NCI-H2171 treated with DMSO at 0.1 percent for 48 hours (cell line): Measurements from ENCODE around the gene PCGF1.
A peak's percentile ranks its signal among the peaks of the same experiment; 100 is the strongest.

ENCODE experiments used
- DNase-seq: peaks from one replicate; lab custom pipeline; 2025; lab: John Stamatoyannopoulos, UW

Gene PCGF1

DNA sequence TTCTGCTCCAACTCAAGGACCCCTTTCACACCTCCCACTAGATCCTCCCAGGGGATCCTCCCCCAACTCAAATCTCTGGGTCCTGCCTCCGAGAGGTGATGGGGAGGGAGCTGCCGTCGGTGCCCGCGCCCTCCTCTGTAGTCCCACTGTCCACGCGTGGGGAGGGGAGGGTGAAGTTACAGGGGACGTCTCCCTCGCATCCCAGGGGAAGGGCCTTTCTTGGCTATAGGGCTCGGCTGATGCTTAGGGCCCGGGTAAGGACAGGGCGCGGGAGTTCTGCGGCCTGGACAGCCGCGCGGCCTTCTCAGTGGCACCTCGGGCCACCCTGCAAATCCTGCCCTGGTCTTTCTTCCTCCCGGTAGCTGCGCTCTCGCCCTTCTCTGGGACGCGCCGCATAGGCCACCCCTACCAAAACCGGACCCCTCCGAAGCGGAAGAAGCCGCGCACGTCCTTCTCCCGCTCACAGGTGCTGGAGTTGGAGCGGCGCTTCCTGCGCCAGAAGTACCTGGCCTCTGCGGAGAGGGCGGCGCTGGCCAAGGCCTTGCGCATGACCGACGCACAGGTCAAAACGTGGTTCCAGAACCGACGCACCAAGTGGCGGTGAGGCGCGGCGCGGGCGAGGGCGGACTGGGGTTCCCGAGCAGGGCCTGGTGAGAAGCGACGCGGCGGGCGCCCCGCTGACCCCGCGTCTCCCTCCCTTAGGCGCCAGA, 7.9 kb upstream of the PCGF1 start:
- no peak for DNase-seq

DNA sequence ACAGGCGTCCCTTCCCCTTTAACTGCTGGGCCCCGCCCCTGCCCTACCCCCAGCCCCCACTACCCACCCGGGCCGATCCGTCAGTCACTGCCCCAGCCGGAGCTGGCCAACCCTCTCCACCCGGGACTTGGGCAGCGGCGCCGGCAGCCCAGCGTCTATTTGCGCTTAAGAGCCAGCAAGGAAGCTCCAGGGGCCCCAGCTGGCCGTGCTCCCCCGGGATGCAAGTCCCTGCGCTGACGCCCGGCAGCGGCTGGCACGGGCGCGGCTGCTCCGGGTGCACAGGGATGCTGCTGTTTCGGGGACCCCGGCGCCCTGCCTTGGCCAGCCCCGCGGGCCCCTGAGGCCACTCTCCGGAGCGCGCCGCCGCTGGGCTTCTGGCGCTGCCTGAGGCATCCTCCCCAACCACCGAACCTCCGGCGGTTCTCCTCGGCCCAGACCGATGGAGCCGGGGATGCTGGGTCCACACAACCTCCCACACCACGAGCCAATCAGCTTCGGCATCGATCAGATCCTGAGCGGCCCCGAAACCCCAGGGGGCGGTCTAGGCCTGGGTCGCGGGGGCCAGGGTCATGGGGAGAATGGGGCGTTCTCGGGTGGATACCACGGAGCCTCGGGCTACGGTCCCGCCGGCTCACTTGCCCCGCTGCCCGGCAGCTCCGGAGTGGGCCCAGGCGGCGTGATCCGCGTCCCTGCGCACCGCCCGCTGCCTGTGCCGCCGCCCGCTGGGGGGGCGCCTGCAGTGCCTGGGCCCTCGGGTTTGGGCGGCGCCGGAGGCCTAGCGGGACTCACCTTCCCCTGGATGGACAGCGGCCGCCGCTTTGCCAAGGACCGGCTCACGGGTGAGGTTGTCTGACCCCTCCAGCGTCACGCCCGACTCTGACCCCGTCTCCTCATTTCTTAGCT, 7.1 kb upstream of the PCGF1 start, which contains the start of gene TLX2:
TLX2 (plus strand) TSS at position 83 of the 903 bp plus-strand sequence; CDS start at position 440, 357 bp downstream.
- DNase-seq: peak; percentile 20

- peak; percentile 30 for DNase-seq
These were observed 6.3 kb upstream of the PCGF1 start for GRCh38 chr2:74513605-74514367.

DNA sequence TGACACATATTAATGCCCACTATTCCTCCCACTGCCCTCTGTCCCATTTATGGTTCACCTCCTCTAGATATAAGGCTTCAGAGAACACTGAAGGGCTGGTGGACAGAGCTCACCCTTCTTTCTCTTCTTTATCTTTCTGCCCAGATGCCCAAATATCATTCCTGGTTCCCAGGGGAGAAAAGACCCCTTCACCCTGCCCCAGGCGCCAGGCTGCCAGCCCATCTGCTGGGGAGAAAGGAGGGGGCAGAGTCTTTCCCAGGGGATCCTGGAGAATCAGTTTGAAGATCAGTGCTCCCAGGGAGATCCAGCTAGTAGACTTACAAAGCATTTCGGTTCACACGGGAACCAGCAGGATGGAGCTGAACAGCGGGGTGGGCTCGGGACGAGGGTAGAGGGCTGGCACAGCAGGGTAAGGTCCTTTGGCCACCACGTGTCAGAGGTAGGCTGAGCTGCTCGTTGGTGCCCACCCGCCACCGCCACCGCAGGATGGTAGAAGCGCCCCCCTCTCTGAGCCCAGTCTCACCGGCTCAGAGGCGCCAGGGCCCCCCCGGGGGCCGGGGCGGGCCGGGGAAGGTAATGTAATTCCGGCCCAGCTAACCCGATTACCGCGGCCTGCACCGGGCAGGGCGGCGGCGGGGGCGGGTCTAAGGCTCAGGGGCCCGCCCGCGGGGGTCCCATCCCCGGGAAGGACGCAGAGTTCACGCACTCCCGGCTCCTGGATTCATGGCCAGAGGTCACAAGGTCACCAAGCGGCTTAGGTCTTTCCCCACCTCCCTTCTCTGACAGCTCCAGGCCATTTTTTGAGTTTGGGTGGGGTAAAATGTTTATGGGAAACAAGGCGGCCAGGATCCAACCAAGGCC, 5.5 kb upstream of the PCGF1 start:
- peak; percentile 42 for DNase-seq

- no peak for DNase-seq
These were observed 3.9 kb upstream of the PCGF1 start for GRCh38 chr2:74511104-74511989.

GRCh38 chr2:74510272-74510671, 2.8 kb upstream of the PCGF1 start:
- DNase-seq: no peak

DNA sequence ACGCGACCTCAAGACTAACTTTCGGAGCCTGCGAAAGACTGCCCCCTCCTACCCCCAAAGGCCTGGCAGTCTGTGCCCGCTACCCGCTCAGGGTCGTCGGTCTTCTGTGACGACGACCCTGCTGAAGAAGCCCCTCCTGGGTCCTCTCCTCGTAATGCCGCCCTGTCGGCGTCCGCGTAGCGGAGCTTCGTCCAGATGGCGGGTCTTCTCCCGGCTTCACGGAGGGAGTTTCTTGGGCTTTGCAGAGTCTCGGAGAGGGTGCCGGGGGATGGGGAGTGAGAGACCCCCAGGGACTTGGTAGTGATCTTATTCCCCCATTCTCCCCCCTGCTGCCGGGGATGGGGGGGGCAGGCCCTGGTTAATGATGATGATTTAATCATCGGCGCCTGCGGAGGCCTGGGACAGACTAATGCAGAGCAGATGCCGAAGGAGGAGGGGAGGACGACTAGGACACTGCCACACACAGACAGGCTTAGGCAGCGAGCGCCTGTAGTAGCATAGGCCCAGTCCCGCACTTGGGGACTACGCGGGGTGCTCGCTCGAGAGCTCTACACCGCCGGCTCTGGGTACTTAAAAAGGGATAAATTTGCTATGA, 528 bp upstream of the PCGF1 start:
- DNase-seq: peak; percentile 89

- no peak for DNase-seq
These were observed 1.8 kb downstream of the PCGF1 start for GRCh38 chr2:74505448-74506246.

DNA sequence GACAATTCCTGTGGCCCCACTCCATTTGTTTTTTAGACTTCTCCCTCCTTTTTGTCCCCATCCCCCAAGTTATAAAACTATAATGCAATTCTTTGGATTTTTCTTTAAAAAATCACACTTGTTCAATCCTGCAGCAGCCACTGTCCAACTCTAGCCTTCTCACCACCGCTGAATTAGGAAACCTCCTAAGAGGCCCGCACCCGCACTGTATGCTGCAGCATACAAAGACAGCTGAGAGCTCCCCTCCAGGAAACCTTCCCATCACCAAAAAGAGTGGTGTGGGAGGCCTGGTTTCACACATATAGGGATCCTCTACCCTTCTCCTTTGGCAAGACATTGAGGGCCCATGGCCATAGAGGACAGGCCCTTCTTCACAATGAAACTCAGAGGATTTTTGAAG, 2.9 kb downstream of the PCGF1 start:
- no peak for DNase-seq

GRCh38 chr2:74503506-74504475, 3.7 kb downstream of the PCGF1 start:
- DNase-seq: no peak

DNA sequence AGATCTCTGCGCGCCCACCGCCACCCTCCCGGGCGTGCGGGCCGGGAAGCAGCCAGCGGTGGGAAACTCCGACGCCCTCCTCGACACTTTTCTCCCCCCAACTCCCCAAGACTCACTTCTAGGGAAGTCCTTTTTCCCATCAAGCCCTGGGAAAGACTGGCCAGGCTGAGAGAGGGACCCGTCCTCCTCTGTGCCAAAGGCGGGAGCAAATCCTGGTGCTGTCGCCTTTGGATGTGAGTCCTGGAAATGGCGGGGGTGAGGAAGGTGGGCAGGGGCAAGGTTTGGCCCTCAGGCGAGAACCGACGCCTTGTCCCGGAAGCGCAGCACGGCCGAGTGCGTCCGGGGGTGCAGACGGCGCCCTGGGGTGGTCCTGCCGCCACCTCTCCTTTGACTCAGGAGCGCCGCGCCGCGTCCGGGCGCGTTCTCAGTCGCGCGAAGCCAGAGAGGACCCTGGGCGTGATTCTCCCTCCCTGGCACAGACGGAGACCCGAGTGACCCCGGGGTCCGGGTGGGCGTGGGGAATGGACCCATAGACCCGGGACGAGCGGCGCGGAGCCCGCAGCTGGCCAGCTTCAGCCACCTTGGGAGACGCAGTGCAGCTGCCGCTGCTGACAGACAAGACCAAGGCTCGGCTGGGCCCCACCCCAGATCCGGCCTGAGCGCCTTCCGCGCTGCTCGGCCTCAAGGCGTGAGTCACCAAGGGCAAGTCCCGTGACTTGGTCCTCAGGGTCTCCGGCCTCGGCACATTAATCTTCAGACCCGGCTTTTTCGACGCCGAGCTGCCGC, 4.6 kb downstream of the PCGF1 start:
- DNase-seq: no peak

DNA sequence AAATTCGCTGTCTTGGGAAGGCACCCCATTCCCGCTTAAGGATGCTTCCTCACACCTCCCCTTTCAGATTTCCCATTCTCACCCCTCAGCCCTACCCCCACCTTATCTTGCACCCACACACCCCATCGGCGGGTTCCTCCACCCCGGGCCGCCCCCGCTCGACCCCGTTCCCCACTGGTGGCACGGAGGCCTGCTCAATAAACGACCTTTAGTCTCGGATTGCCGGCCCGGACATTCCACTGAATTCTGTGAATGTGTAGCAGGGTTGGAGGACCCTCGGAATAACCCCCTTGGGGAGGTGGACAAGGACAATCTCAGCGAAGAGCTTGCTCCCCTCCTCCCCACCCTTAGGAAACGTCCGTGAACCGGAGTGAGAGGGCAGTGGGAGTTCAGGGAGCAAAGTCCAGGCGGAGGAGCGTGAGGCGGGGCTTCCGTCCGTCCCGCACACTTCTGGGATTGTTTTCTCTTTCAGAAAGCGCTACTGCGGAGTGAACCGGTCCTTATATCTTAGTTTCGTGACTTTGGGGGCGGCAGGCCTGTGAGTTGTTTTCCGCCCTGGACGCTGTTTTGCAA, 5.3 kb downstream of the PCGF1 start:
- no peak for DNase-seq

- DNase-seq: no peak
These were observed 6.0 kb downstream of the PCGF1 start for GRCh38 chr2:74501335-74502071.

DNA sequence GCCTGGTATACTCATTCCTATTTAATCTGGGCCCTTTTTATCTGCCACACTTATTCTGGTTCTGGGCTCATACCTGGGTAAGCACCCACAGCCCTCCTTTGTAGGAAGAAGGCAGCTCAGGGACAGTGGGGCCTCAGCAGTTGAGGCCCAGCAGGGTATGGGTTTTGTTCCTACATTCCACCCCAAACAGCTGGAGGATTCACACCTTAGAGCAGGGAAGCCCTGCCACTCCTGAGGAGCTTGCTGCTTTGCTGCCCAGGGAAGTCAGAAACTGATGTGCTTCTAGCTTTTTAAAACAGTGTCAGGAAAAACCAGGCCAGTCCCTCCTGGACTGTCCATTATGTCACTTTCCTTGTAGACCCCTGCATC, 6.9 kb downstream of the PCGF1 start:
- no peak for DNase-seq

GRCh38 chr2:74499940-74500577, 7.4 kb downstream of the PCGF1 start:
- DNase-seq: no peak
